ENCODE measurements around the gene COL21A1. TPM values are rescaled to one million over a fixed set of nuclear protein-coding genes. Genes with fewer than 3 reads are reported as not detected.

COL21A1 gene
- total RNA-seq, 1 donor from 2014 or later: 16.7 TPM

DNA sequence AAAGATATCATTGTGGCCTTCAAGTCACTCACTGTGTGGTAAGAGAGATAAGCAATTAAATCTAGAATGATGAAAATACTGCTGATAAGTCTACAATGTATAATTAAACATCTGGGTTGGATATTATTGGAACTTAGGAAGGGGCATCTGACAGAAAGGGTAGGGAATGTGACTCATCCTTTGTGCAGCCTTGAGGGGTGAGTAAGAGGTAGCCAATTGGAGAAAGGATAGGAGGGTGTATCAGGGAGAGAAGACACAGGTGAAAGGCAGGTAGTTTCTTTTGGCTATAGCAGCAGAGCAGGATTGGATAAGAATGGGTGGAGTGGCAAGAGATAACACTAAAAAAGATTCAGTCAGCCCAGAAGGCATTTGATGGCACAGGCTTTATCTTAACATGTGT lies 182.0 kb downstream of the COL21A1 start:
- intact Hi-C loops (cut with DNase I): no loop called here
- no peak overlapping the region for H3K4me3 ChIP-seq
- H3K27ac ChIP-seq: no peak overlapping the region
- H3K27me3 ChIP-seq: no peaks in the 10 kb centered on the region
- no peaks in the 10 kb centered on the region for H3K4me1 ChIP-seq
- no peak for DNase-seq (ENCODE audit: extremely low spot score in 2 of 2)
- TF ChIP-seq, protein P1, sequence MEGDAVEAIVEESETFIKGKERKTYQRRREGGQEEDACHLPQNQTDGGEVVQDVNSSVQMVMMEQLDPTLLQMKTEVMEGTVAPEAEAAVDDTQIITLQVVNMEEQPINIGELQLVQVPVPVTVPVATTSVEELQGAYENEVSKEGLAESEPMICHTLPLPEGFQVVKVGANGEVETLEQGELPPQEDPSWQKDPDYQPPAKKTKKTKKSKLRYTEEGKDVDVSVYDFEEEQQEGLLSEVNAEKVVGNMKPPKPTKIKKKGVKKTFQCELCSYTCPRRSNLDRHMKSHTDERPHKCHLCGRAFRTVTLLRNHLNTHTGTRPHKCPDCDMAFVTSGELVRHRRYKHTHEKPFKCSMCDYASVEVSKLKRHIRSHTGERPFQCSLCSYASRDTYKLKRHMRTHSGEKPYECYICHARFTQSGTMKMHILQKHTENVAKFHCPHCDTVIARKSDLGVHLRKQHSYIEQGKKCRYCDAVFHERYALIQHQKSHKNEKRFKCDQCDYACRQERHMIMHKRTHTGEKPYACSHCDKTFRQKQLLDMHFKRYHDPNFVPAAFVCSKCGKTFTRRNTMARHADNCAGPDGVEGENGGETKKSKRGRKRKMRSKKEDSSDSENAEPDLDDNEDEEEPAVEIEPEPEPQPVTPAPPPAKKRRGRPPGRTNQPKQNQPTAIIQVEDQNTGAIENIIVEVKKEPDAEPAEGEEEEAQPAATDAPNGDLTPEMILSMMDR (IDR thresholded peaks at IDR 0.05): no peak
- H3K9me3 ChIP-seq: no peaks in the 10 kb centered on the region
- no peaks in the 10 kb centered on the region for H3K36me3 ChIP-seq

DNA sequence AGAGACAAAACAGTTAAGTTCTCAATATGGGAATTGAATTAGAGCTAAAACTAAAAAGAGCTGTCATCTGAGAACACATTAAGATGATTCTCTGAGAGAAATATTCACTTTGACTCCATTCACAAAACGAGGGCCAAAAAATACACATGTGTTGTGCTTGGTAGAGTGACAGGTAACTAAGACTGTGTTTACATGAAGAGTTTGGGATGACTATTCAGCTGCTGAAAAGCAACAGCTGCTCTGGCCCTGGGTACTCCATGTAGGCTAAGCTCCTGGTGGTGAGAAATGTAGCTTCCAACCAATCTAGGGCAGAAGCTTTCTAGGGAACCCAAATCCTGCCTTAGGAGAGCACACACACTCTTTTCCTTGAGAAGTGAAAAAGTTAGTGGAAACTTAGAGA lies 184.5 kb downstream of the COL21A1 start:
- no peak for TF ChIP-seq POLR2A (IDR thresholded peaks at IDR 0.05)
- TF ChIP-seq, protein P1 (IDR thresholded peaks at IDR 0.05): no peak
- no peak for TF ChIP-seq POLR2AphosphoS5 (IDR thresholded peaks at IDR 0.05; ENCODE audit: insufficient read depth in 1 of 2, low read depth in 1 of 2)
- no peak overlapping the region for H3K27ac ChIP-seq
- H3K4me1 ChIP-seq: no peaks in the 10 kb centered on the region
- no peaks in the 10 kb centered on the region for H3K9me3 ChIP-seq
- no peaks in the 10 kb centered on the region for H3K27me3 ChIP-seq
- H3K4me3 ChIP-seq: no peak overlapping the region
- intact Hi-C loops (cut with DNase I): no loop called here
- DNase-seq (ENCODE audit: extremely low spot score in 2 of 2): no peak
- H3K36me3 ChIP-seq: no peaks in the 10 kb centered on the region

DNA sequence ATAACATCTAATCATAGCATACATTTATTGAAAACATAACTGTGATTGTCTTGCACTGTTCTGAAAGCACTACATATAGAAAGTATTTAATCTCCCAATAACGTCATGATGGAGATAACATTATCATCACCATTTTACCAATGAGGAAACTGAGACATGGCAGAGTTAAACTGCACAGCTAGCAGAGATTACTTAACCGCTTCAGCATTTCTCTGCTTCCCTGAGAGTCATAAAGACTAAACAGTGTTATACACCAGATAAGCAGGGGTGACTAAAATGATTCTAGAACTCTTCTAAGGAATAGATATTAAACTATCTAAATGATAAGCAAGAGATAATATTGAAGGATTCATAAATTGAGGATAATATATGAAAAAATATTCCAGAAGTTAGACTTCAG lies 188.7 kb downstream of the COL21A1 start:
- intact Hi-C loops (cut with DNase I): no loop called here
- DNase-seq (ENCODE audit: extremely low spot score in 2 of 2): no peak
- Histone ChIP-seq H3K4me3 (no peak overlapping the region), H3K9me3 (no peaks in the 10 kb centered on the region), H3K27ac (no peak overlapping the region), H3K27me3 (no peaks in the 10 kb centered on the region), H3K4me1 (no peaks in the 10 kb centered on the region), H3K36me3 (no peaks in the 10 kb centered on the region)
- TF ChIP-seq POLR2A (IDR thresholded peaks at IDR 0.05) (no peak), POLR2AphosphoS5 (IDR thresholded peaks at IDR 0.05; ENCODE audit: insufficient read depth in 1 of 2, low read depth in 1 of 2) (no peak)
- TF ChIP-seq, protein P1 (IDR thresholded peaks at IDR 0.05): no peak

DNA sequence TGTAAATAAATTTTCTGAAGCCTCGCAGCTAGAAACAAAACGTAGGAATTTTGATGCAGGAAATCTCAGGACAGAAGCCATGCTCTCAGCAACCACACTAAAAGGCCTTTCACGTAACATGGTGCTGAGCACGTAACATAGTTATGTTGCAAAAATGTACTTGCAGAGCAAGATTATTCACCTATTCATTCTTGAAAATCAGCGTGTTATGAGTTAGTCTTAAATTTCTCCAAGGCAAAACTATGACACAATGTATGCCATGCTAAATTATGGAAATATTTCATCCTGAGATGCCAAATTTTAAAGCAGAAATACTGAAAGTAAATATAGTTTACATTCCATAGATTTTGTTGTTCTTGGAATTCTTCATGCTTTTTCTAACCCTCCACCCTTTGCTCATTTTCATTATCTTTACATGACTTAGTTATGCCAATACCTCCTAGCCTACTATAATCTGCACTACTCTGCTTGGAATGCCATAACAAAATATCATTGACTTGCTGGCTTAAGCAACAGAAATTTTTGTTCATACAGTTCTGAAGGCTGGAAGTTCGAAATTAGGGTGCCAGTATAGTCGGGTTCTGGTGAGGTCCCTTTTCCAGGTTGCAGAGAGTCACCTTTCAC lies 192.2 kb downstream of the COL21A1 start:
- no peak for DNase-seq (ENCODE audit: extremely low spot score in 2 of 2)
- no peaks in the 10 kb centered on the region for H3K36me3 ChIP-seq
- H3K27ac ChIP-seq: no peak overlapping the region
- intact Hi-C loops (cut with DNase I): no loop called here
- H3K4me1 ChIP-seq: no peaks in the 10 kb centered on the region
- H3K4me3 ChIP-seq: no peak overlapping the region
- no peaks in the 10 kb centered on the region for H3K27me3 ChIP-seq
- no peak for TF ChIP-seq POLR2A (IDR thresholded peaks at IDR 0.05)
- TF ChIP-seq, protein P1 (IDR thresholded peaks at IDR 0.05): no peak
- no peak for TF ChIP-seq POLR2AphosphoS5 (IDR thresholded peaks at IDR 0.05; ENCODE audit: insufficient read depth in 1 of 2, low read depth in 1 of 2)
- no peaks in the 10 kb centered on the region for H3K9me3 ChIP-seq

DNA sequence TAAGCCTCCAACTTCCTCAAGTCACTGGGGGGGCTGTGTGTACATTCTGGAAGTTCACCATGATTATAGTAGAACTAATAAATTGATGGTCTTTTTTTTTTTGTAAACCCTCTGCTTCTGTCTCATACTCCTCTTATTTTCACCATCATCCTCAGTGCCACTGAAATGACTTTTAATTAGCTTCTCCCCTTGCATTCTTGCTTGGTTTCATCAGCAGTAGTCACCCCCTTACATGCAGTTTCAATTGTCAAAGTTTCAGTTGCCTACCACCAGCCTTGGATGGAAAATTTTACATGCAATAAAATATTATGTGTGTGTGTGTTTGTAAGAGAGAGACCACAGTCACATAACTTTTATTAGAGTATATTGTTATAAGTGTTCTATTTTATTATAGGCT lies 196.2 kb downstream of the COL21A1 start:
- H3K27me3 ChIP-seq: no peaks in the 10 kb centered on the region
- H3K9me3 ChIP-seq: no peaks in the 10 kb centered on the region
- H3K36me3 ChIP-seq: no peaks in the 10 kb centered on the region
- H3K27ac ChIP-seq: no peak overlapping the region
- TF ChIP-seq, protein P1 (IDR thresholded peaks at IDR 0.05): no peak
- TF ChIP-seq POLR2A (IDR thresholded peaks at IDR 0.05) (no peak), POLR2AphosphoS5 (IDR thresholded peaks at IDR 0.05; ENCODE audit: insufficient read depth in 1 of 2, low read depth in 1 of 2) (no peak)
- intact Hi-C loops (cut with DNase I): no loop called here
- no peak for DNase-seq (ENCODE audit: extremely low spot score in 2 of 2)
- H3K4me3 ChIP-seq: no peak overlapping the region
- H3K4me1 ChIP-seq: no peaks in the 10 kb centered on the region

All from vagina (tissue), 2 donors.